ENCODE data around the gene DDX54.
A peak's percentile ranks its signal among the peaks of the same experiment; 100 is the strongest.
"Not testable (repeated sequence)": the region's sequence is repeated elsewhere in the genome, so short reads cannot be mapped to it uniquely, and the experiment has no call there.

Gene DDX54

DNA sequence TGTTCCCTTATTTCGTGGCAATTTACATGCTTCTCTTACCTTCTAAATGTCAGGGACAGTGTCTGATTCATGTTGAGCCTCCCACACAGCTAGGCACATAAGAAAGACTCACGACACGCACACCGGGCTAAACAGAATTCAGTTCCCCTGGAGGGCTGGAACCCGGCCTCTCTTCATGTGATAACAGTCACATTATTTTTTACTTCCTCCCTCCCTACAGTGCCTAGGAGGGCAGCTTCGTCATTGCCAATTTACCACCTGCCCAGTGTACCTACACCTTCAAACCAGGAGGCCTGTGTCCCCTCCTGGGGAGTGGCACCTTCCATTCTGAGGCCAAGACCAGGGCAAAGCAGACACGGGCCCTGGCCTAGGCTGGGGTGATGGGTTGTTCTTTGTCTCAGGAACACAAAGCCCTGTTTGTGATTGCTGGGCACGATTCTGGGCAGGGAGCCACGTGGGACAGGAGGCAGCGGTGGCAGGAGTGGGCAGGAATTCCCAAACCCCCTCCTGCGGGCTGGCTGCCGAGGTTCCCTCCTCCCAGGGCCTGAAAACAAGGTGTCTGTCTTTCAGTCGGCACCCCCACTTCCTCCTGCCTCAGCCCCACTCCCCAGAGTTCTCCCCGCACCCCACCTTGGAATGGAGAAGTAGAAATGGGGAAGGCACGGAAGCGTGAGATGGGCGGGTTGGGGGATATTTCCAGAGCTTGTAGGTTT is 42.9 kb downstream of the DDX54 start:
- DNase-seq (ENCODE audit: low read depth in 2 of 2) = no peak

DNA sequence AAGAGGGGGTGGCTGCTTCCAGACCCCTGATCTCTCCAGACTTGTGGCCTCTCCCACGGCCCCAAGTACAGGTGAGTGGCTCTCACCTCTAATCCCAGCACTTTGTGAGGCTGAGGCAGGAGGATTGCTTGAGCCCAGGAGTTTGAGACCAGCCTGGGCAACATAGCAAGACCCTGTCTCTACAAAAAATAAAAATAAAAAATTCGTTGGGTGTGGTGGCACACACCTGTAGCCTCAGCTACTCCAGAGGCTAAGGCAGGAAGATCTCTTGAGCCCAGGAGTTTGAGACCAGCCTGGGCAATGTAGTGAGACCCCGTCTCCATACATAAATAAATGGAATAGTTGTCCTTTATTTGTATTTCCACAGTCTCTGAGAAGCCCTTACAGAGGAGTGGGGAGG is 43.6 kb downstream of the DDX54 start:
- not testable (repeated sequence) for DNase-seq (ENCODE audit: low read depth in 2 of 2)

DNA sequence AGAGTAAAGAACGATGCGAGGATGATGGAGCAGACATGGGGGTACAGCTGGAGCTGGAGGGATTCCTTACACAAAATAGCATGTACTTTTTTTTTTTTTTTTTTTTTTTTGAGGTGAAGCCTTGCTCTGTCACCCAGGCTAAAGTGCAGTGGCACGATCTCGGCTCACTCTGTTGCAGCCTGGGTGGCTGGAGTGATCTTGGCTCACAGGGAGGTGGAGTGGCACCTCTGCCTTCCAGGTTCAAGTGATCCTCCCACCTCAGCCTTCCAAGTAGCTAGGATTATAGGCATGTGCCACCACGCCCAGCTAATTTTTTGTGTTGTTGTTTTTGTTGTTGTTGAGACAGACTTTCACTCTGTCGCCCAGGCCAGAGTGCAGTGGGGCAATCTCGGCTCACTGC is 44.6 kb downstream of the DDX54 start:
- no peak for DNase-seq (ENCODE audit: low read depth in 2 of 2)

DNA sequence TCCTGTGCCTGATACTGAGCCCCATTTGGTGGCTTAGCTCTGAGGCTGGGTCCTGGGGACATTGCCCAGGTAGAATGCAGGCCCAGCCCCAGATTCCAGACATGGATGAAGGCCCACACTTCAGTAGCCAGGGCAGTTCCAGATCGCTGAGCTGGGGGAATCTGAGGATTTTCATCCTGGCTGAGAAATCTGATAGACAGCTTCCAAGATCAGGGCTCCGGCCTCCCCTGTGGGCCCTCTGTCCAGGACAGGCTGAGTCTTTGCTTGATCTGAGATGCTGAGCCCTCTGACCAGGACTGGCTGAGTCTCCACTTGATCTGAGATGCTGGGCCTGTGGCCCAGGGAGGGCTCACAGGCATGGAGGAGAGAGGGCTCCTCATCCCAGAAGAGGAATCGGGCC is 46.5 kb downstream of the DDX54 start:
- DNase-seq (ENCODE audit: low read depth in 2 of 2) = no peak

DNA sequence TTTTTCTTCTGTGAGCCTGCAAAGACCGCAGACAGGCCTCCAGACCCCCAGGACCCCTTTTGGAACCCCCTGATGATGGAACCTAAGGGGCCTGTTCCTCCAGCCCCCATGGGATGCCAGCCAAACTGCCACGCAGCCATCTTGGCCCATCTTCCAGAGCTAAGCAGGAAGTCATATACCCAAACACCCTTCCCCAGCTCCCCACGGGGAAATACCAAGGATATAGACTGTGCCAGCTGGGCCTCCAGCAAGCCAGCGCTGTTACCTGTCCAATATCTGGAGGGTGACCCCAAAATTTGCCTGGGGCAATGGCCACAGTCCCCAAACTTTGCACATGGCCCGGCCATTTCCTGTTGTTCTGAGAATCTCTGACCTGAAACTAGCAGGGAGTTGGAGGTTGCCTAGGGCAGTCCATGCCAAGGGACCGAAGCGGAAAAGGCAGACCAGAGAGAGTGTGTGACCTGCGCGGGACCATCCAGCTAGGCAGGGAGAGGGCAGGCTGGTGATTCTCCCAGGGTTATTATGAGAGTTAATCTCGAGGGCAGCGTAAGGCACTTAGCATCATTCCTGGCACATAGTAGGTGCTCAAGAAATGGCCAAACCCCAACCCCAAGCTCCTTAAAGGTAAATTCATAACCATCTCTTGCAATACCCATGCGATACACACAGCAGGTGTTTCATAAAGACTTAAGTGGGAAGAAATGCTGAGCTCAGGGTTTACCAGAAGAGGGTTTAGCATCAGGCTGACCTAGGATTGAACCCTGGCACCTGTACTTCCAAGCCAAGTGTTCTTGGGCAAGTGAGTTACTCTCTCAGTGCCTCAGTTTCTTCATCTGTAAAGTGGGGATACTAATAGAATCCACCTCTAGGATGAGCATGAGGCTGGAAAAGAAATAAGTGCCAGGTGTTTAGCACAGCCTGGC is 47.2 kb downstream of the DDX54 start:
- no peak for DNase-seq (ENCODE audit: low read depth in 2 of 2)

DNA sequence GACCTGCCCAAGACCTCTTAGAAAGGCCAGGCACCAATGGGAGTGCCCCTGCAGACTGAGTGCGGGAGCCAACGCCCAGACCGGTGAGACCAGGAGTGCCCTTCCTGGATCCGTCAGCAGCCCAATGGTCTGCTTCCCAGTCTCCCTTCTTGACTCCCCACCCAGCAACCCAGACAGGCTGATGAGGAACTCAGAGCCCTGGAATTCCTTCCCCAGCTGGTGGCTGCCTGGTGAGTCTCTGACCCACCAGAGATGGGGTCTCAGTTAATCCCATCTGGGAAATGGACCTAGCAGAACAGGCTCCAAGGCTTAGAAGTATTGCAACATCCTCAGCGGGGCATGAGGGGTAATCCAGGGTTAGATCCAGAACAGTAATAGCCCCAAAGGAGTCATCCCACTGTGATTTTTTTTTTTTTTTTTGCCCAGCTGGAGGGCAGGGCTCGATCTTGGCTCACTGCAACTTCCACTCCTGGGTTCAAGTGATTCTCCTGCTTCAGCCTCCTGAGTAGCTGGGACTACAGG is 48.2 kb downstream of the DDX54 start:
- DNase-seq (ENCODE audit: low read depth in 2 of 2) = no peak

DNA sequence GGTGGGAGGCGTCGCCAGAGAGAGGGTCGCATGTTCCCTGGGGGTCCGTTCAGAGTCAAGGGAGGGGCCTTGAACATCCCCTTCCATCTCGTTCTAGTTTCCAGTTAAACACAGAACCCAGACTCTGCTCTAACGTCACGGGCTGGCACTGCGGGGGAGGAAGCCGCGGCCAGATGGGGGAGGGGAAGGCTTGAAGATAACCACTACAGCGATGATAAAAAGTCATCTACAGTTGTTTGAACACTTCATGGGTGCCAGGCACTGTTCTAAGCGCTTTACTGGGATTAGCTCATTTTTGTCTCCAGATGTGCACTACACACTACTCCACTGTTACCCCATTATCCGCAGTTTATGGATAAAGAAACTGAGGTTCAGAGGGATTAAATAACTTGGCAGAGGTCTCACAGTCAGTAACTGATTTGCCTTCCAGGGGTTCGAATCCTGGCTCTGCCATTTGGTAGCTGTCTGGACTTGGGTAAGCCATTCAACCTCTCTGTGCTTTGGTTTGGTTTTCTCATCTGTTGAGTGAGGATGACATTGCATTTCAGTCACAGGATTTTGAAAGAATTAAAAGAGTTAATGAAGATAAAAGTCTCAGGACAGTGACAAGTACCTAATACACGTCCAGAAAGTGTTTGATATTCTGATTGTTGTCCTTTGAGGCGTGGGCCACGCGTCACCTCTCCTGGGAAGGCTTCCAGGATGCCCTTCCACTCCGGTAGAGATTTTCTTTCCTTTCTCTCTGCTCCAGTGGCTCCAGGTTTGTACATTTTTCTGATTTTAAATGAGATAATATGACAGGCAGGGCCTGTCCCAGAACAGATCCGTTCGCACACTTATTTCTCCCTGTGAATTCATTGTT is 48.9 kb downstream of the DDX54 start:
- DNase-seq (ENCODE audit: low read depth in 2 of 2) = peak; percentile 14 to 30

DNA sequence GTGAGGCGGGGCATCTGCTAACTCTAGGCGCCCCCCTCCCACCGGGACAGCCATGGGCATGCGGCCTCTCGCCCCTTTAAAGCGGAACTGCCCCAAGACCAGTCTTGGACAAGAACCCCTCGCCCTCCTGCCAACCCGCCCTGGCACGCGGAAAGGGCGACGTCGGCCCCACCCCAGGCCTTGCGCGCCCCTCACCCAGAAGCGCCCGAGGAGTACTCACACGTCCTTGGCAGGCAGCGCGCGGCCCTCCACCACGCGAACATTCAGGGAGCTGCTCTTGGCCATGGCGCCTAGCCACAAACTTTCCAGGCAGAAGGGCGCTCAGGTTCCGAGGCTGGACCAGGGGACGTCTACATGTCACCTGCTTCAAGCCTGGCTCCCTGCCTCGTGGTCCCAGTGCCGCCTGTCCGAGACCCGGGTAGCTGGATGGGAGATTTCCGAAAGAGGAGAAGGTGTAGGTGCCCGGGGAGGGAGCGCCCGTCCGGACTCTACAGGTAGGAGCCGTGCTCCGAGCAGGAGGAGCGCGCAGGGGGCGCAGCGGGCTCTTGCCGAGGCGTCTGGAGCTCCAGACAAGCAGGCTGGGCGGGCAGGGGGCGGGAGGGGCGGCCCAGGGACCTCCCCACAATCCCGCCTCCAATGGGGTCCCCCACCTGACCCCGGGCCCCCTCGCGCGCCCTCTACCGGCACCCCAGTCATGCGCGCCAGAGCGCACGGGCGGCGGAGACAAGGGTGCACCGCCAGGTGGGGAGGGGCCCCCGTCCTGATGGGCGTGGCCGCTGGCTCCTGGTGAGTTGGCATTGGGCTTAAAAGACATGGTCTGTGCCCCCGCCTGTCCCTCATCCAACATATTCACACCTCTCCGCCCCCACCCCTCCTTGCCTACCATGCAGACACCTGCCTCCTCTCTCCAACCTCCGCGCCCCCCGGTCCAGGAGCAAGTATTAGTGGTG is 49.8 kb downstream of the DDX54 start, which contains the start of gene RASAL1:
TSS of gene RASAL1 (minus strand) at position 584 of the 950 bp plus-strand sequence. CDS start at position 285, 299 bp downstream.
- DNase-seq (ENCODE audit: low read depth in 2 of 2) = peak; percentile 38 to 45

DNA sequence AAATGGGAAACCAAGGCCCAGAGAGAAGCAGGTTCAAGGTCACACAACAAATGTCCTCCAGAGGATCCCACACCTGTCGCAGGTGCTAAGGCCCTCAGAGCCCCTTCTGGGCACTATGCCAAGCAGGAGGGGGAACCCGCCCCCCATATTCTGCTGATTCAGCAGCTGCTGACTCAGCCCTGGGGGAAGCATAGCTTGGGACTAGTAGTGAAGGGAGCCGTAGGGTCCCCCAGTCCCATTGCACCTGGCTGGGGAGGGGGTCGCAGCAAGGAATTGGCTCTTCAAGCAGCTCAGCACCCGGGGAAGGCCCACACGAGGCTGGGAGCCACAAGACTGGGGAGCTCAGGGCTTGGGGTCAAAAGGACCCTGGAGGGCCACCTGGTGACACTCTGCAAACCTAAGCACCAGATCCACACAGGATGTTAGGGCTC is 50.7 kb downstream of the DDX54 start:
- DNase-seq (ENCODE audit: low read depth in 2 of 2) = no peak

DNA sequence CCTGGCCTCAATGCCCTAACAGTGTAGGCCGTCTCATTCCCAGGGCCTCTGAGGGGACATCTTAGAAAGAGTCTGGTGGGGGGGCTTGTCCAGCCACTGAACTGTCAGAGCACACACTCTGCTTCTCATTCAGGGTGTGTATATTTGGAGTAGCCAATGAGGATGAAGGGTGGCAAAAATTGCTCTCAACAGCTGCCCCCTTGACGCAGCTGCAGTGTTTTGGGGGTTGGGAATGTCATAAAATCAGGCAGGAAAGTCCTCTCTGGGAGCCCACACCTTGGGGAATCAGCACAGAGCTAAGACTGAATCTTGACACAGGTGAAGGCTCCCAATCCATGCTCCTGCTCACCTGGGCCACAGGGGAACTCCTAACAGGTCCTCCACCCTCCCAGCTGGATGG is 51.2 kb downstream of the DDX54 start:
- no peak for DNase-seq (ENCODE audit: low read depth in 2 of 2)

DNA sequence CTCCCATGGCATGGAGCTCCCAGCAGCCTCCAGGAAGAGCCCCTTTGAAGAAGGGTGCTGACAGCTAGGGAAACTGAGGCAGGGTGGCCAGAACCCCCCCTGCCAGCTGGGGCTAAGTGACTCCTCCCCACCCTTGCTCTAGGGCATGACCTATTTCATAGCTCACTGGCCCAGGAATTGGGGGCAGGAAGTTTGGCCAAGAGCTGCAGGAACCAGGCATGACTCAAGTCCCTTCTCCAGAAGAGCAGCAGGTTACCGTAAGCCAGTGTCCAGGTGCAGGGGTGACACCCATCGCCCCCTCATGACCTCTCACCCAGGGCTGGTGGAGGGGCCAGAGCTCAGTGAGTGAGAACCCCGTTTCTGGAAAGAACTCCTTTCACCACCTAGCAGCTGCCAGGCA is 51.6 kb downstream of the DDX54 start:
- DNase-seq (ENCODE audit: low read depth in 2 of 2) = no peak

DNA sequence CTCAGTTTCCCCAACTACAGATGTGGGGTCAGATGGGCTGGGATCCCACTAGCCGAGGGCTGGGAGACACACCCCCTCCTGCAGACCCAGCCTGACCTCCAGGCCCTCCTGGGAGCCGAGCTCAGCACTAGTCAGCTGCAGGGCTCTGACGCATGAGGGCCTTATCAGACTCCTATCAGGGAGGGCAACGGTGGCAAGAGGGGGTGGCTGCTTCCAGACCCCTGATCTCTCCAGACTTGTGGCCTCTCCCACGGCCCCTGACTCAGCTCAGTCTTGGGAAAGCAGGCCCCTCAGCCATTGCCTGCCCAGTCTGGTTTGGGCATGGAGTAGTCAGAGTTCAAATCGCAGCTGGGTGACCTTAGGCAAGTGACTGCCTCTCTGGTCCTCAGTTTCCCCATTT is 52.2 kb downstream of the DDX54 start:
- DNase-seq (ENCODE audit: low read depth in 2 of 2) = no peak

DNA sequence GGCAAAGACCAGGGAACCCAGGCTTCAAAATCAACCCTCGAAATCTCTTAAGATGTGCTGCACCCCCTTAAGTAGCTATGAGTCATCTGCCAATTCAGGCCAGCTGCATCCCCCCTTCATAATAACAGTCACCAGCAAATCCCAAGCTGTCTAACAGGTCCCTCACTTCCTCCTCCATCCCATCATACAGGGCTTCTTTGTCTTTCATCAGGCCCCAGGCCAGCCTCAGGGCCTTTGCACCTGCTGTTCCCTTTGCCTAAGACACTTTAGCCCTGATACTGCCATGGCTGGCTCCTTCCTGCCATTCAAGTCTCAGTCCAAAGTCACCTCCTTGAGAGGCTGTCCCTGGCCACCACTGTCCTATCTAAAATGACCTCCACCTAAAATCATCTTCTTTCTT is 53.7 kb downstream of the DDX54 start:
- no peak for DNase-seq (ENCODE audit: low read depth in 2 of 2)

DNA sequence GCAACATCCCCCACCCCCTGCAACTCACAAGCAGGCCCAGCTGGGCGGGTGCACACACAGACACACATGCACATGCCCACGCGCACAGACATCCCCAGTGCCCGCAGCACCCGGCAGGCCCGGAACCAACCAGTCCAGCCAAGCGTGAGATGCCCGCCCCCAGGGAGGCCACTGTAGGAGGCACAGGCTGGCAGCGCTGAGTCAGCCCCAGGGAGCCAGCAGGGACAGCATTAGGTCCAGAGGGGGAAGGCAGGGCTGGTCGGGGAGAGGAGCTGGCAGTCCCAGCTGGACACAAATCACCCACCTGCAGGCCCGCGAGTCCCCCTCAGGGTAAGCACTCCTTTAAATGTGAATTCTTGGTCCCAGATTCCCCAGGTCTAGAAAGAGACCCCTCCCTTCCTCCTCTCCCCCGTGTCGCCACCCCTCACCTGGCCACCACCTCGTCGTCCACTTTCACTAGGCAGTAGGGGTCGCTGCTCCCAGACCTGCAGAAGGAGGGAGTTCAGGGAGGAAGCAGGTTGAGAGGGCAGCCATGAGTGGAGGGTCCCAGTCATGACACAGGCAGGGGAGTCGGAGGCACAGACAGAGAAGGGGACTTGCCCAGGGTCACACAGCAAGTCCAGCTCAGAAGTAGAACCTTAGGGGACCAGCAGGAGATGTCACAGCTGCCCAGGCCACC is 54.7 kb downstream of the DDX54 start:
- DNase-seq (ENCODE audit: low read depth in 2 of 2) = no peak

DNA sequence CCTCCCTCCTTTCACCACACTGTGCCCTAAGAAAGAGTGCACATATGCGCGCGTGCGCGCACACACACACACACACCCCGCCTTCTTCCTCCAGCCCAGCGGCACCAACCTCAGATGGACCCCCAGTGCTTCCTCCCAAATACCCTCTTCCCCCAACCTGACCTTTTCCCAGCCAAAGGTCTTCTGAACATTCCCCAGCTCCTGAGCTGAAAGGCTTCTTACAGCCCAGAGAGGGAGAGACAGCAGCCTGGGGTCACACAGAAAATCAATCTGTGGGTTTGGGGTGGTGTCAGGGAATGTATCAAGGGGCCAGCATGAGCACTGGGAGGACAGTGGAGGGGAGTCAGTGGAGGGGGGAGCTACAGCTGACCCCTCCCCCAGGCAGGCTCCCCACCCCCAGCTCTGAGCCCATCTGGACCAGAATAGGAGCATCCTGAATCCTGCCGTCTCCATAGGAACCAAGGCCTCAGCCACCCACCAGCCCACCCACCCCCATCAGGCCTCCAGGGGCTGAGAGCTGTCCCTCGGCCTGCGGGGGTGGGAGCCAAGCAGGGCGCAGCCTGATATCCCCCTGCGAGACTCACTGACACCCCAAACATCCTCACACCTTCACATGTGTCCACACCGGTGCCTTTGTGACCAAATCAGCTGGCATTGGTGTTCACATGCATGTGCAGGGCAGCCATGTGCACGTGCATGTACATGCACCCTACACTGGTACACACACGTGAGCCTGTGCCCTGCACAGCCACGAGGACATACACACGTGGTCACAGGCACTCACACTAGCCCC is 55.4 kb downstream of the DDX54 start:
- no peak for DNase-seq (ENCODE audit: low read depth in 2 of 2)

DNA sequence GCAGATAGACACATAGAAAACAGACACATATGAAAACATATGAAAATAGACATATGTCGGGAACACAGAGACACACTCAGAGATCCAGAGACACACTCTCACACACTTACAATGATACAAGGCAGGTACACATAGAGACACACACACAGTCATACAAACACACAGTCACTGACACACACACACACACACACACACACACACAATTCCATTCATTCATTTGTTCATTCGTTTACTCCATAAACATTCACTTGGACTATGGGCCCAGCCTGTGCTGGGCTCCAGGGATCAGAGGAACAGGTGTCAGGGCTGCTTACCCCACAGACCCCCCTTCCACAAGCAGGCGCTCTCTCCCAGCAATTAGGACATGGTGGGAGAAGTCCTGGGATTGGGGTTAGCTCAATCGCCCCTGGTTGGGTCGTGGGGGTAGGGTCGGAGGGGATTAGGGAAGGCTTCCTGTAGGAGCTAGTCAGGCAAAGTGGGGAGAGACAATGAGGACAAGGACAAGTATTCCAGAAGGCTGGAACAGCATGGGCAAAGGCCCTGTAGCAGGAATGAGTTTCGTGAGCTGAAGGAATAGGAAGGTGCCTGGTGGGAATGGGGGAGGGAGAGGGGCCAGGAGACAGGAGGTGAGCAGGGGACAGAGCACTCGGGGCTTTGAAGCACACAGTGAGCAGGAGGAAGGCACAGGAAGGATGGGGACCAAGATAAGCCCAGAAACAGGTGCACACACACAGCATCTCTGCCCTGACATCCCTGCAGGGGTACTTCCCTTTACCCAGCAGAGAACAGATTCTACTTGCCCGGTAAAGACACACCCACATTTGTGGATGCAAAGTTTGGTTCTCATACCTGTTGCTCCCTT is 56.2 kb downstream of the DDX54 start:
- no peak for DNase-seq (ENCODE audit: low read depth in 2 of 2)

DNA sequence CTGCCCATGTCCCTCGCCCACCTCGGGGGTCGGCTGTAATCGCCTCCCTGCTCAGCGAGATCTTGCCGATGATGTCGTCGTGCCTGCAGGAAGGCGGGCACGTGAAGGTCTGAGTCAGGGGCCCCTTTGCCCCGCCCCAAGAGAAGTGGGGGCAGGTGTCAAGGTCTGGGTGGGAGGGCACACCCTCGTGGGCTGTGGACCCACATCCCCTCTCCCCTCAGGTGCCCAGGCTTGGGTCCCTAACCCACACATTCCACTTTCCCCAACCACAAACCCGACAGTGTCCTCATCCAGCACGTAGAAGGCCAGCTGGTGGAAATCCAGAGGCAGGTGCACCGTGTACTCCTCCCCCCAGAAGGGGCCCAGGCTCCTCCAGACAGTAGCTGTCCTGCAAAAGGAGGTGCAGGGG is 57.5 kb downstream of the DDX54 start:
- no peak for DNase-seq (ENCODE audit: low read depth in 2 of 2)

DNA sequence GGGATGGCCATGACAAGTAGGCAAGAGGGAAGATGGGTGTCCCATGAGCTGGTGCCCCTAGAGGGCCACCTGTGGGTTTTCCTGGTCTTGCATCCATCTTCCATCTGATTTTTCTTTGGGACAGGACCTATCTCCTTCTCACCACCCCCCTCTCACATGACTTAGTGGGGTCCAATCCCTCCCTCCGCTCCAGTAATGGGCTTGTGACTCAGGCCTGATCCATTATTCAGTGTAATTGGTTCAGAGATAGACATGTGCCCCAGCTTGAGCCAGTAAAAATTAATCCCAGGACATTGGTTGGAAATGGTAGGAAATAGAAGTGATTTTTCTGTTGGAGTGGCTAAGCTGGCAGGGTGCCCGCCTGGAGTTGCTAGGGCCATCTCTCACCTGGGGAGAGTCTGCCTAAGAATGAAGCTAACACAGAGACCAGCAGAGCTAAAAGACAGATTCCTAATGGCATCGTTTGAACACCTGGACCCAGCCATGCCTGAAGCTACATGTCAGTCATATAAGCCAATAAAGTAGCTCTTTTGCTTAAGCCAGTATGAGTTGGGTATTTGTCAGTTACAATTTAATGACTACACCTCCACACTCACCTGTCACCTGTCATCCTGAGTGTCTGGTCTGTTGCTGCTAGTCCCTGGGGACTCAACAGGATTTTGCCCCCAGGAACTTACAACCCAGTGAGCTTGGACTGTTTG is 64.5 kb downstream of the DDX54 start:
- no peak for DNase-seq (ENCODE audit: low read depth in 2 of 2)
